ENCODE measurements around the gene SCGN.

Gene SCGN

GRCh38 chr6:25640446-25640845, 11.6 kb upstream of the SCGN start:
- DNase-seq: no peak

GRCh38 chr6:25640891-25641290, 11.1 kb upstream of the SCGN start:
- DNase-seq: no peak

GRCh38 chr6:25641377-25641776, 10.6 kb upstream of the SCGN start:
- DNase-seq: no peak

- no peak for DNase-seq
Observed at GRCh38 chr6:25641940-25642666, 9.9 kb upstream of the SCGN start.

GRCh38 chr6:25642667-25643328, 9.2 kb upstream of the SCGN start:
- no peak for DNase-seq

- no peak for DNase-seq
Observed at GRCh38 chr6:25645916-25646315, 6.1 kb upstream of the SCGN start.

- DNase-seq: no peak
Observed at GRCh38 chr6:25649611-25650010, 2.4 kb upstream of the SCGN start.

- DNase-seq: no peak
Observed at GRCh38 chr6:25655723-25656122, 3.7 kb downstream of the SCGN start.

GRCh38 chr6:25659633-25660368, 7.8 kb downstream of the SCGN start:
- DNase-seq: no peak

- DNase-seq: no peak
Observed at GRCh38 chr6:25660512-25660911, 8.5 kb downstream of the SCGN start.

GRCh38 chr6:25661129-25661779, 9.2 kb downstream of the SCGN start:
- DNase-seq: no peak

GRCh38 chr6:25665455-25665854, 13.4 kb downstream of the SCGN start:
- DNase-seq: no peak

GRCh38 chr6:25669413-25669812, 17.4 kb downstream of the SCGN start:
- DNase-seq: no peak

GRCh38 chr6:25670208-25670607, 18.2 kb downstream of the SCGN start:
- DNase-seq: no peak

- no peak for DNase-seq
Observed at GRCh38 chr6:25670793-25671513, 18.9 kb downstream of the SCGN start.

GRCh38 chr6:25671652-25672051, 19.6 kb downstream of the SCGN start:
- DNase-seq: no peak

GRCh38 chr6:25675167-25675566, 23.2 kb downstream of the SCGN start:
- DNase-seq: no peak

GRCh38 chr6:25676775-25677174, 24.8 kb downstream of the SCGN start:
- DNase-seq: no peak

- no peak for DNase-seq
Observed at GRCh38 chr6:25681848-25682247, 29.8 kb downstream of the SCGN start.

- DNase-seq: no peak
Observed at GRCh38 chr6:25682324-25682723, 30.3 kb downstream of the SCGN start.

- no peak for DNase-seq
Observed at GRCh38 chr6:25684565-25684964, 32.5 kb downstream of the SCGN start.
